Measurements from ENCODE around the gene THEMIS. TPM values are rescaled to one million over a fixed set of nuclear protein-coding genes. Genes with fewer than 3 reads are reported as not detected.

Gene THEMIS
- total and polyA plus RNA-seq, 10 of the 15 experiments (the other 5 are each of a cell fraction or from before 2014, with no cell fraction given), result 0.06 to 1.5 (median 0.08) TPM; not detected in 6

DNA sequence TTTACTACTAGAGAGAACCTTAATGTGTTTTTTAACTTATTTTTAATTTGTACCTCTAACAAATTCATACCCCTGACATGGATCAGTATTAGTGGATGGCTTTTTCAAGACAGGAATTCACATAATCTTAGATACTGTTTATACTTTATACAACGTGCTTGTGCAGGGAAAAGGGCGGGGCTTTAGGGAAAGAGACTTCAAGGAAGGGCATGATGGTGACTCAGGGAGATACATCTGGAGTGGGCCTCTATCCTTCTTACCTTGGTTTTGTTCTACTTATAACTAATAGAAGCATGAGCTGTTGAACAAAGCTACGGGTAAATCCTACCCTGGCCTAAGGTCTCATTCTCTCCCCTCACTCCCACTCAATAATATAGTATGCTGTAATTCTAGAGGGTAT, 163.1 kb downstream of the THEMIS start:
- H3K79me2 ChIP-seq (ENCODE audit: control insufficient read depth, insufficient read depth, low read length), result no peaks in the 10 kb centered on the region
- H3K9me3 ChIP-seq (replicated peaks; ENCODE audit: control insufficient read depth, insufficient read depth, low read length), result no peaks in the 10 kb centered on the region
- no TSS peak for BruUV-seq (replicated peaks)
- H3K4me1 ChIP-seq (ENCODE audit: control insufficient read depth, insufficient read depth, low read length), result no peaks in the 10 kb centered on the region
- no peaks in the 10 kb centered on the region for H3K36me3 ChIP-seq (ENCODE audit: control insufficient read depth in 2 of 2, insufficient read depth in 2 of 2, low read length in 1 of 2)
- no peak overlapping the region for H3K9ac ChIP-seq (ENCODE audit: control insufficient read depth, insufficient read depth, low read length)
- no peaks in the 10 kb centered on the region for H4K20me1 ChIP-seq (ENCODE audit: control insufficient read depth, insufficient read depth)
- WGBS (ENCODE audit: insufficient coverage, insufficient replicate concordance, low lambda C conversion rate, missing lambda C conversion rate), result 25% methylated on average over 3 of the region's 3 CpGs
- H3K4me3 ChIP-seq, result no peak overlapping the region
- ChIA-PET CTCF (interaction anchor here (0.7 to 3.1 kb wide), 16 partner anchors 9 to 993 kb away, joined by 3 to 32 read pairs (median 5); no protein-coding TSS in a partner anchor), SMC1A (ENCODE audit: uncharacterized antibody, unreplicated experiment) (interaction anchor here (0.8 to 1.4 kb wide), 8 partner anchors 11 to 1633 kb away, joined by 3 to 6 read pairs (median 4); no protein-coding TSS in a partner anchor), POLR2A (no interaction called here), RAD21 (ENCODE audit: unreplicated experiment) (interaction anchor here (1.4 to 1.9 kb wide), 4 partner anchors 13 to 1632 kb away, joined by 3 to 15 read pairs (median 4); no protein-coding TSS in a partner anchor)
- DNase-seq (ENCODE audit: low read depth, low spot score), result no peak
- H3K4me2 ChIP-seq (ENCODE audit: control insufficient read depth, insufficient read depth), result no peak overlapping the region
- H3K27ac ChIP-seq (ENCODE audit: control insufficient read depth, insufficient read depth), result no peak overlapping the region
- TF ChIP-seq SREBF1 (IDR thresholded peaks at IDR 0.05; ENCODE audit: low read length), result no peak
- no peak for TF ChIP-seq HCFC1 (IDR thresholded peaks at IDR 0.05; ENCODE audit: low read length)
- TF ChIP-seq KDM1A (IDR thresholded peaks at IDR 0.05; ENCODE audit: borderline replicate concordance), result no peak
- H3K27me3 ChIP-seq (replicated peaks in 1 of 2; ENCODE audit: control insufficient read depth in 2 of 2, insufficient read depth in 2 of 2, low read length in 1 of 2), result no peaks in the 10 kb centered on the region
- ATAC-seq, result no peak
- H2AFZ ChIP-seq (ENCODE audit: control insufficient read depth, low read depth, low read length), result no peak overlapping the region
- intact Hi-C loops (cut with micrococcal nuclease; ENCODE audit: unreplicated experiment) (loop anchor here (1.0 to 10.0 kb wide), 4 partner anchors 591 to 1515 kb away; no protein-coding TSS in a partner anchor), in situ Hi-C loops (cut with MboI) (loop anchor here (5.0 to 10.0 kb wide), 2 partner anchors 590 to 997 kb away; no protein-coding TSS in a partner anchor)
- FAIRE-seq, result no peak

GRCh38 chr6:127737009-127737486, 163.8 kb downstream of the THEMIS start:
- FAIRE-seq, result peak; percentile 89
- no peaks in the 10 kb centered on the region for H4K20me1 ChIP-seq (ENCODE audit: control insufficient read depth, insufficient read depth)
- ChIA-PET CTCF (interaction anchor here (0.6 to 3.1 kb wide), 20 partner anchors 9 to 1633 kb away, joined by 3 to 32 read pairs (median 4); no protein-coding TSS in a partner anchor), POLR2A (no interaction called here), SMC1A (ENCODE audit: uncharacterized antibody, unreplicated experiment) (interaction anchor here (0.8 to 1.4 kb wide), 8 partner anchors 10 to 1633 kb away, joined by 3 to 6 read pairs (median 4); no protein-coding TSS in a partner anchor), RAD21 (ENCODE audit: unreplicated experiment) (interaction anchor here (0.8 to 1.9 kb wide), 5 partner anchors 14 to 1633 kb away, joined by 3 to 15 read pairs (median 5); no protein-coding TSS in a partner anchor)
- H3K36me3 ChIP-seq (ENCODE audit: control insufficient read depth in 2 of 2, insufficient read depth in 2 of 2, low read length in 1 of 2), result no peaks in the 10 kb centered on the region
- peak; percentile 79 for TF ChIP-seq RAD21 (IDR thresholded peaks at IDR 0.05; ENCODE audit: insufficient read depth, low read depth, low read length)
- no peak for TF ChIP-seq IRF3 (IDR thresholded peaks at IDR 0.05)
- peak; percentile 43 to 72 (median 49); a peak in 5 of 6 replicates for TF ChIP-seq CTCF (IDR thresholded peaks at IDR 0.05 in 2 of 3, conservative IDR thresholded peaks at IDR 0.05 in 1 of 3; ENCODE audit: control insufficient read depth in 2 of 3, extremely low read depth in 1 of 3, insufficient read depth in 1 of 3, low read depth in 3 of 3, low read length in 3 of 3)
- peak; percentile 73; the same call in 1 of the 2 replicates for TF ChIP-seq SMC3 (IDR thresholded peaks at IDR 0.05; ENCODE audit: borderline replicate concordance, low read length)
- no peaks in the 10 kb centered on the region for H3K79me2 ChIP-seq (ENCODE audit: control insufficient read depth, insufficient read depth, low read length)
- in situ Hi-C loops (cut with MboI), result loop anchor here (5.0 to 10.0 kb wide), 2 partner anchors 590 to 998 kb away; no protein-coding TSS in a partner anchor
- no peak overlapping the region for H2AFZ ChIP-seq (ENCODE audit: control insufficient read depth, low read depth, low read length)
- intact Hi-C loops (cut with micrococcal nuclease; ENCODE audit: unreplicated experiment), result loop anchor here (1.0 to 10.0 kb wide), 4 partner anchors 591 to 1516 kb away; no protein-coding TSS in a partner anchor
- no peak overlapping the region for H3K4me3 ChIP-seq
- H3K9ac ChIP-seq (ENCODE audit: control insufficient read depth, insufficient read depth, low read length), result no peak overlapping the region
- H3K4me2 ChIP-seq (ENCODE audit: control insufficient read depth, insufficient read depth), result no peak overlapping the region
- peak; percentile 12 for DNase-seq (ENCODE audit: low read depth, low spot score)
- no peaks in the 10 kb centered on the region for H3K9me3 ChIP-seq (replicated peaks; ENCODE audit: control insufficient read depth, insufficient read depth, low read length)
- peak; percentile 93 for ATAC-seq
- no TSS peak for BruUV-seq (replicated peaks)
- H3K4me1 ChIP-seq (ENCODE audit: control insufficient read depth, insufficient read depth, low read length), result no peaks in the 10 kb centered on the region
- no peaks in the 10 kb centered on the region for H3K27me3 ChIP-seq (replicated peaks in 1 of 2; ENCODE audit: control insufficient read depth in 2 of 2, insufficient read depth in 2 of 2, low read length in 1 of 2)
- no peak overlapping the region for H3K27ac ChIP-seq (ENCODE audit: control insufficient read depth, insufficient read depth)

All from GM12878 (cell line).